ENCODE measurements around the gene OSBPL2. TPM values are rescaled to one million over a fixed set of nuclear protein-coding genes. Genes with fewer than 3 reads are reported as not detected.

The OSBPL2 gene
- total and polyA plus RNA-seq, 4 donors, result 9.9 to 19.7 (median 12.3) TPM

GRCh38 chr20:62298577-62299249 is 60.4 kb downstream of the OSBPL2 start (continued):
- TF ChIP-seq, protein P1, sequence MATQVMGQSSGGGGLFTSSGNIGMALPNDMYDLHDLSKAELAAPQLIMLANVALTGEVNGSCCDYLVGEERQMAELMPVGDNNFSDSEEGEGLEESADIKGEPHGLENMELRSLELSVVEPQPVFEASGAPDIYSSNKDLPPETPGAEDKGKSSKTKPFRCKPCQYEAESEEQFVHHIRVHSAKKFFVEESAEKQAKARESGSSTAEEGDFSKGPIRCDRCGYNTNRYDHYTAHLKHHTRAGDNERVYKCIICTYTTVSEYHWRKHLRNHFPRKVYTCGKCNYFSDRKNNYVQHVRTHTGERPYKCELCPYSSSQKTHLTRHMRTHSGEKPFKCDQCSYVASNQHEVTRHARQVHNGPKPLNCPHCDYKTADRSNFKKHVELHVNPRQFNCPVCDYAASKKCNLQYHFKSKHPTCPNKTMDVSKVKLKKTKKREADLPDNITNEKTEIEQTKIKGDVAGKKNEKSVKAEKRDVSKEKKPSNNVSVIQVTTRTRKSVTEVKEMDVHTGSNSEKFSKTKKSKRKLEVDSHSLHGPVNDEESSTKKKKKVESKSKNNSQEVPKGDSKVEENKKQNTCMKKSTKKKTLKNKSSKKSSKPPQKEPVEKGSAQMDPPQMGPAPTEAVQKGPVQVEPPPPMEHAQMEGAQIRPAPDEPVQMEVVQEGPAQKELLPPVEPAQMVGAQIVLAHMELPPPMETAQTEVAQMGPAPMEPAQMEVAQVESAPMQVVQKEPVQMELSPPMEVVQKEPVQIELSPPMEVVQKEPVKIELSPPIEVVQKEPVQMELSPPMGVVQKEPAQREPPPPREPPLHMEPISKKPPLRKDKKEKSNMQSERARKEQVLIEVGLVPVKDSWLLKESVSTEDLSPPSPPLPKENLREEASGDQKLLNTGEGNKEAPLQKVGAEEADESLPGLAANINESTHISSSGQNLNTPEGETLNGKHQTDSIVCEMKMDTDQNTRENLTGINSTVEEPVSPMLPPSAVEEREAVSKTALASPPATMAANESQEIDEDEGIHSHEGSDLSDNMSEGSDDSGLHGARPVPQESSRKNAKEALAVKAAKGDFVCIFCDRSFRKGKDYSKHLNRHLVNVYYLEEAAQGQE (IDR thresholded peaks at IDR 0.05), result no peak

DNA sequence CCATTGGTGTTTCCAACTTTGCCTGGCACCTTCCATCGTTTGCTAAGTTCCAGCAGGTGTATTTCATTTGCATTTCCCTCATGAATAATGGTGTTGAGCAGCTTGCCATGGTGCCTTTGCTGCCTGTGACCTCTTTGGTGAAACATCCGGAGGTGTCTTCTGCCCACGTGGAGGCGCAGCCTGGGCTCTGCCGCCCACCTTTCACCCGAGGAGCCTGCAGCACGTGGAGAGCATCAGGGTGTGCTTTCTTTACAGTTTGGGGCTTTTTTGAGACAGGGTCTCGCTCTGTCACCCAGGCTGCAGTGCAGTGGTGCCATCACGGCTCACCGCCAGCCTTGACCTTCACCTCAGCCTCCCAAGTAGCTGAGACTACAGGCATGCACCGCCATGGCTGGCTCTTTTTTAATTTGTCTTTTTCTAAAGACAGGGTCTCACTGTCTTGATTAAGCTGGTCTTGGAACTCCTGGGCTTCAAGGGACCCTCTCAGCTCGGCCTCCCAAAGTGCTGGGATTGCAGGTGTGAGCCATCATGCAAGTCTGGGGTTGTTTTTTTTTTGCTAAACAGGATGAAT is 61.4 kb downstream of the OSBPL2 start:
- Histone ChIP-seq H3K27me3 (ENCODE audit: control insufficient read depth in 4 of 4, insufficient read depth in 4 of 4, low read length in 3 of 4) (no peaks in the 10 kb centered on the region), H3K9ac (ENCODE audit: low read depth in 1 of 2, low read length in 2 of 2) (no peak overlapping the region), H3K27ac (ENCODE audit: low read depth in 1 of 2, low read length in 2 of 2) (no peak overlapping the region), H3K9me3 (ENCODE audit: control insufficient read depth in 4 of 4, low read length in 3 of 4) (no peaks in the 10 kb centered on the region), H3K4me3 (ENCODE audit: low read depth in 1 of 3, low read length in 3 of 3) (no peak overlapping the region), H3K36me3 (ENCODE audit: control insufficient read depth in 4 of 4, insufficient read depth in 3 of 4, low read depth in 1 of 4, low read length in 3 of 4) (peaks cover 0 to 14% (median 7%) of the 10 kb centered on the region in 4 donors), H3K4me1 (ENCODE audit: control insufficient read depth in 4 of 4, insufficient read depth in 4 of 4, low read length in 3 of 4) (peaks cover 14 to 43% (median 34%) of the 10 kb centered on the region in 4 donors)
- DNase-seq (ENCODE audit: low spot score), result no peak
- TF ChIP-seq RAD21 (IDR thresholded peaks at IDR 0.05), result no peak
- no peak for TF ChIP-seq NR2F2 (IDR thresholded peaks at IDR 0.05)
- no peak for TF ChIP-seq HNF4G (IDR thresholded peaks at IDR 0.05)
- no peak for TF ChIP-seq YY1 (IDR thresholded peaks at IDR 0.05)
- TF ChIP-seq JUND (IDR thresholded peaks at IDR 0.05), result no peak
- TF ChIP-seq SP1 (IDR thresholded peaks at IDR 0.05), result no peak
- TF ChIP-seq RXRA (IDR thresholded peaks at IDR 0.05), result no peak
- TF ChIP-seq, protein P2, sequence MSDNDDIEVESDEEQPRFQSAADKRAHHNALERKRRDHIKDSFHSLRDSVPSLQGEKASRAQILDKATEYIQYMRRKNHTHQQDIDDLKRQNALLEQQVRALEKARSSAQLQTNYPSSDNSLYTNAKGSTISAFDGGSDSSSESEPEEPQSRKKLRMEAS (IDR thresholded peaks at IDR 0.05), result no peak
- WGBS, result 90% methylated on average over 12 of the region's 12 CpGs

DNA sequence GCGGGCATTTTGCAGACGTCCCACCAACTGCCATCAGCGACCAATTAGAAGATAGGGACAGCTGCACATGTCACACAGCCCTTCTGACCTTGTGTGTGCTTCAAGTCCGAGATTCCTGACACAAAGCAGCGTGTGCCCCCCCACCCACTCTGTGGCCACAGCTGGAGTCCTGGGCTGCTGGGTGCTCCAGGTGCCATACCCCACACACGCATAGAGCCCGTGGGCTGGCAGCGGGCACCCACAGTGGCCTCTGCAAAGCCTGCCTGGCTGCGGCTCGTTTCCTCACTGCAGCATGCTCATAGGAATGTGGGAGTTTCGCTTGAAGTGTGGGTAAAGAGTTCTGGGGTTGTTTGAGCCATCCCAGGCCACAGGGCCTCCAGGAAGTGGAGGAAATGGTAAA is 62.0 kb downstream of the OSBPL2 start:
- Histone ChIP-seq H3K9ac (ENCODE audit: low read depth in 1 of 2, low read length in 2 of 2) (no peak overlapping the region), H3K36me3 (ENCODE audit: control insufficient read depth in 4 of 4, insufficient read depth in 3 of 4, low read depth in 1 of 4, low read length in 3 of 4) (peaks cover 0 to 11% (median 4%) of the 10 kb centered on the region in 4 donors), H3K9me3 (ENCODE audit: control insufficient read depth in 4 of 4, low read length in 3 of 4) (no peaks in the 10 kb centered on the region), H3K4me3 (ENCODE audit: low read depth in 1 of 3, low read length in 3 of 3) (no peak overlapping the region), H3K27ac (ENCODE audit: low read depth in 1 of 2, low read length in 2 of 2) (no peak overlapping the region), H3K27me3 (ENCODE audit: control insufficient read depth in 4 of 4, insufficient read depth in 4 of 4, low read length in 3 of 4) (no peaks in the 10 kb centered on the region), H3K4me1 (ENCODE audit: control insufficient read depth in 4 of 4, insufficient read depth in 4 of 4, low read length in 3 of 4) (peaks cover 14 to 49% (median 40%) of the 10 kb centered on the region in 4 donors)
- no peak for DNase-seq (ENCODE audit: low spot score)
- WGBS, result 91% methylated on average over 11 of the region's 11 CpGs
- TF ChIP-seq, protein P2 (IDR thresholded peaks at IDR 0.05), result no peak
- TF ChIP-seq, protein P3, sequence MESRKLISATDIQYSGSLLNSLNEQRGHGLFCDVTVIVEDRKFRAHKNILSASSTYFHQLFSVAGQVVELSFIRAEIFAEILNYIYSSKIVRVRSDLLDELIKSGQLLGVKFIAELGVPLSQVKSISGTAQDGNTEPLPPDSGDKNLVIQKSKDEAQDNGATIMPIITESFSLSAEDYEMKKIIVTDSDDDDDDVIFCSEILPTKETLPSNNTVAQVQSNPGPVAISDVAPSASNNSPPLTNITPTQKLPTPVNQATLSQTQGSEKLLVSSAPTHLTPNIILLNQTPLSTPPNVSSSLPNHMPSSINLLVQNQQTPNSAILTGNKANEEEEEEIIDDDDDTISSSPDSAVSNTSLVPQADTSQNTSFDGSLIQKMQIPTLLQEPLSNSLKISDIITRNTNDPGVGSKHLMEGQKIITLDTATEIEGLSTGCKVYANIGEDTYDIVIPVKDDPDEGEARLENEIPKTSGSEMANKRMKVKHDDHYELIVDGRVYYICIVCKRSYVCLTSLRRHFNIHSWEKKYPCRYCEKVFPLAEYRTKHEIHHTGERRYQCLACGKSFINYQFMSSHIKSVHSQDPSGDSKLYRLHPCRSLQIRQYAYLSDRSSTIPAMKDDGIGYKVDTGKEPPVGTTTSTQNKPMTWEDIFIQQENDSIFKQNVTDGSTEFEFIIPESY (IDR thresholded peaks at IDR 0.05), result no peak

Measured in liver (tissue), 9 donors.